Measurements from ENCODE around the gene EIF2B5.

Gene EIF2B5

DNA sequence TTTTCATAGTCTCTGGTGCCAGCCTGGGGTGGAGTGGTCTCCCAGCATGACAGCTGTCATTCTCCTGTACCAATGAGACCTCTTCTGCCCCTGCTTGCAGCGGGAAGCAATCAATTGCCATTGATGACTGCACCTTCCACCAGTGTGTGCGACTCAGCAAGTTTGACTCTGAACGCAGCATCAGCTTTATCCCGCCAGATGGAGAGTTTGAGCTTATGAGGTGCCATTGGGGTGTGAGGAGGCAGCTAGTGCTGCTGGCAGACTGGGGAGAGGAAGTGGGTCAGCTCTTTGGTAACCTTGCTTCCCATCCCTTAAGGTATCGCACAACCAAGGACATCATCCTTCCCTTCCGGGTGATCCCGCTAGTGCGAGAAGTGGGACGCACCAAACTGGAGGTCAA is 46.4 kb downstream of the EIF2B5 start:
- Histone ChIP-seq H3K9me3 (no peaks in the 10 kb centered on the region), H3K4me3 (ENCODE audit: low read depth, low read length) (no peak overlapping the region), H3K4me1 (peaks cover 11% of the 10 kb centered on the region), H3K36me3 (peaks cover 73% of the 10 kb centered on the region), H3K27me3 (no peaks in the 10 kb centered on the region)
- TF ChIP-seq, protein P1, sequence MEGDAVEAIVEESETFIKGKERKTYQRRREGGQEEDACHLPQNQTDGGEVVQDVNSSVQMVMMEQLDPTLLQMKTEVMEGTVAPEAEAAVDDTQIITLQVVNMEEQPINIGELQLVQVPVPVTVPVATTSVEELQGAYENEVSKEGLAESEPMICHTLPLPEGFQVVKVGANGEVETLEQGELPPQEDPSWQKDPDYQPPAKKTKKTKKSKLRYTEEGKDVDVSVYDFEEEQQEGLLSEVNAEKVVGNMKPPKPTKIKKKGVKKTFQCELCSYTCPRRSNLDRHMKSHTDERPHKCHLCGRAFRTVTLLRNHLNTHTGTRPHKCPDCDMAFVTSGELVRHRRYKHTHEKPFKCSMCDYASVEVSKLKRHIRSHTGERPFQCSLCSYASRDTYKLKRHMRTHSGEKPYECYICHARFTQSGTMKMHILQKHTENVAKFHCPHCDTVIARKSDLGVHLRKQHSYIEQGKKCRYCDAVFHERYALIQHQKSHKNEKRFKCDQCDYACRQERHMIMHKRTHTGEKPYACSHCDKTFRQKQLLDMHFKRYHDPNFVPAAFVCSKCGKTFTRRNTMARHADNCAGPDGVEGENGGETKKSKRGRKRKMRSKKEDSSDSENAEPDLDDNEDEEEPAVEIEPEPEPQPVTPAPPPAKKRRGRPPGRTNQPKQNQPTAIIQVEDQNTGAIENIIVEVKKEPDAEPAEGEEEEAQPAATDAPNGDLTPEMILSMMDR (IDR thresholded peaks at IDR 0.05; ENCODE audit: low read depth, low read length), result no peak
- no peak for DNase-seq

DNA sequence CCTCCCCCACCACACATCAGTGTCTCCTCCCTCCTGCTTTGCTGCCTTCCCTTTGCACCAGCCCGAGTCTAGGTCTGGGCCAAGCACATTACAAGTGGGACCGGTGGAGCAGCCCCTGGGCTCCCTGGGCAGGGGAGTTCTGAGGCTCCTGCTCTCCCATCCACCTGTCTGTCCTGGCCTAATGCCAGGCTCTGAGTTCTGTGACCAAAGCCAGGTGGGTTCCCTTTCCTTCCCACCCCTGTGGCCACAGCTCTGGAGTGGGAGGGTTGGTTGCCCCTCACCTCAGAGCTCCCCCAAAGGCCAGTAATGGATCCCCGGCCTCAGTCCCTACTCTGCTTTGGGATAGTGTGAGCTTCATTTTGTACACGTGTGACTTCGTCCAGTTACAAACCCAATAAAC is 48.5 kb downstream of the EIF2B5 start:
- no peaks in the 10 kb centered on the region for H3K9me3 ChIP-seq
- peaks cover 66% of the 10 kb centered on the region for H3K36me3 ChIP-seq
- no peak for DNase-seq
- no peaks in the 10 kb centered on the region for H3K27me3 ChIP-seq
- peaks cover 5% of the 10 kb centered on the region for H3K4me1 ChIP-seq
- no peak overlapping the region for H3K4me3 ChIP-seq (ENCODE audit: low read depth, low read length)
- TF ChIP-seq, protein P1 (IDR thresholded peaks at IDR 0.05; ENCODE audit: low read depth, low read length), result no peak

DNA sequence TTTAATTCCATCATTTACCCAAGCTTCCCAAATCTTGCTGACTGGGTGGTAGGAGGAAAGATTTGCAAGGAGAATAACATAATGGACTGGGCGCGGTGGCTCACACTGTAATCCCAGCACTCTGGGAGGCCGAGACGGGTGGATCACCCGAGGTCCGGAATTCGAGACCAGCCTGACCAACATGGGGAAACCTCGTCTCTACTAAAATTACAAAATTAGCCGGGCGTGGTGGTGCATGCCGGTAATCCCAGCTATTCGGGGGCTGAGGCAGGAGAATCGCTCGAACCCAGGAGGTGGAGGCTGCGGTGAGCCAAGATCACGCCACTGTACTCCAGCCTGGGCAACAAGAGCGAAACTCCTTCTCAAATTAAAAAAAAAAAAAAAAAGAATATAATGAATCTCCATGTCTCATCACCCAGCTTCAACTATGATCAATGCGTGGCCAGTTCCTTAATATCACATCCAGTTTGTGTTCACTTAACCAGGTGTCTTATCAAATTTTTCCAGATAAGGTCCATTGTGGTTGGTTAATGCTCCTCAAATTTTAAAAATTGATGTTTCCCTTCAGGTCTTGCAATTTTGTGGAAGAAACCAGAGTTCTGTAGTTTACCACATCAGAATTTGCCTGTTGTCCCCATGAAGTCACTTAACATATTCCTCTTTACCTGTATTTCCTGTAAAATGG is 49.5 kb downstream of the EIF2B5 start:
- Histone ChIP-seq H3K9me3 (no peaks in the 10 kb centered on the region), H3K36me3 (peaks cover 66% of the 10 kb centered on the region), H3K4me1 (peaks cover 5% of the 10 kb centered on the region), H3K27me3 (no peaks in the 10 kb centered on the region), H3K4me3 (ENCODE audit: low read depth, low read length) (peak overlapping the region; percentile 49)
- TF ChIP-seq, protein P1 (IDR thresholded peaks at IDR 0.05; ENCODE audit: low read depth, low read length), result no peak
- no peak for DNase-seq

DNA sequence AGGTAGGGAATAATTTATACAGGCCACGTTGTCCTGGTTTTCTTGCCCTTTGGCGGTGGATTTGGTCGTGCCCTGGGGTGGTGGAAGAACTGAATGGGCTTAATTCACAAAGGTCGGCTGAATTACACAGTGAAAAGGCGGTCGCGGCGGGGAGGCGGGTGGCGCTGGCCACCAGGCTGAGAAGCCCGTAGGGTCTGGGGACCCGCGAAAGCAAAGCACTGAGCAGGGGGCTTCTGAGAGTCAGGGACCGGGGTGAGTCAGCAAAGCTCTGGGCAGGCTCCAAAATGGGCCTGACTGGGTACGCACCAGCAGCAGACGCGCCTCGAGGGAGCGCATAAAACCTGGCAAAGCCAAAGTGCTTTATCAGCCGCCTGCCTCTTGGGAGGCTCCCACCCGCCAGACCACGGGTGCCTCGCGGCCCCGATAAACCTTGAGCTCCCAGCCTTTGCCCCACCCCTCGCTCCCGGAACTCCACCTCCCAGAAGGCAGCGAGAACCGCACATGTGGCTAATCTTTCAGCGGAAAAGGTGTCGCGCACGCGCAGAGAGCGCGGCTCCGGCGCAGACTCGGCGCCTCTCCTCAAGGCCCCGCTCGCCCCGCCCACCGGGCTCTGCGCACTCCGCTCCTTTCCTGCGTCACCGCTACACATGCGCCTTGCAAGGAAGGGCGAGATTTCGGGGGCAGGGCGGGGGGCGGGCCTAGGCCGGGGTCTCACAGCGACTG is 50.5 kb downstream of the EIF2B5 start:
- peak; percentile 100 for DNase-seq
- TF ChIP-seq, protein P1 (IDR thresholded peaks at IDR 0.05; ENCODE audit: low read depth, low read length), result no peak
- no peaks in the 10 kb centered on the region for H3K9me3 ChIP-seq
- peaks cover 66% of the 10 kb centered on the region for H3K36me3 ChIP-seq
- H3K4me3 ChIP-seq (ENCODE audit: low read depth, low read length), result peak overlapping the region; percentile 98
- H3K4me1 ChIP-seq, result peaks cover 5% of the 10 kb centered on the region
- no peaks in the 10 kb centered on the region for H3K27me3 ChIP-seq

DNA sequence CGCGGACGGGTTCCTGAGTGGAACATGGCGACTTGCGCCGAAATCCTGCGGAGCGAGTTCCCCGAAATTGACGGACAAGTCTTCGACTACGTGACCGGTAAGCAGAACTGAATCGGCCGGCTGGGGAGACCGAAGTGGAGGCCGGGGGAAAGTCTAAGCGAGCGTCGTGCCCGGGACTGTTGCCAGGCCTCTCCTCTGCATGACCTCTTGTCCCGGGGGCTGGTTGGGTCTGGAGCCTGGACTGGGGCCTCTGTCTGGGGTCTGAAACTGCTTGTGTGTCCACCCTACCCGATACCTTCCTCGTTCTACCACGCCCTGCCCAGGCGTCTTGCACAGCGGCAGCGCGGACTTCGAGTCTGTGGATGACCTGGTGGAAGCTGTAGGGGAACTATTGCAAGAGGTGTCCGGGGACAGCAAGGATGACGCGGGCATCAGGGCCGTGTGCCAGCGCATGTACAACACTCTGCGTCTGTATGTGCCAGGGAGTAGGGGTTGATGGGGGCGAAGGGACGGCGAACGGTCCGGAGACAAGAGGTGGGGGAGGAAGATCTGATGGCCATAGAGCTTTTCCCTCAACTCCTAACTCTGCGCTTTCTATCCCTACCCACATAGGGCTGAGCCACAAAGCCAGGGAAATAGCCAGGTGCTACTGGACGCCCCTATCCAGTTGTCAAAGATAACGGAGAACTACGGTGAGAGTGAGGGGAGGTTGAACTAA is 51.2 kb downstream of the EIF2B5 start, which contains the start of gene ABCF3:
Gene ABCF3 (plus strand): TSS at position 16 of the 718 bp plus-strand sequence. CDS start 9 bp downstream, at position 25.
- Histone ChIP-seq H3K36me3 (peaks cover 66% of the 10 kb centered on the region), H3K27me3 (no peaks in the 10 kb centered on the region), H3K9me3 (no peaks in the 10 kb centered on the region), H3K4me3 (ENCODE audit: low read depth, low read length) (peak within 1 kb of the TSS; percentile 98), H3K4me1 (peaks cover 5% of the 10 kb centered on the region)
- DNase-seq, result no peak
- TF ChIP-seq, protein P1 (IDR thresholded peaks at IDR 0.05; ENCODE audit: low read depth, low read length), result no peak
